Activated CD4-positive, alpha-beta T cell treated with anti-CD3 and anti-CD28 coated beads for 36 hours (primary cell): ENCODE results near the gene RAF1. TPM values are rescaled to one million over a fixed set of nuclear protein-coding genes. Genes with fewer than 3 reads are reported as not detected.
A peak's percentile ranks its signal among the peaks of the same experiment; 100 is the strongest.

Experiments used
- ATAC-seq: fragments of 200-7000 bp; cut with Tn5 transposase; one replicate; pipeline ENCODE4 v1.10.0; 2021; ENCODE audit warnings: mild to moderate bottlenecking, moderate library complexity
- CTCF ChIA-PET: fragments of 350-600 bp; sonication (Branson Sonifier 250); formaldehyde crosslinking; loops from one replicate; lab custom pipeline; 2021; ENCODE audit warnings: antibody characterized with exemption; lab: Charles Lee
- POLR2A ChIA-PET: fragments of 350-600 bp; sonication (Branson Sonifier 250); formaldehyde crosslinking; loops from one replicate; lab custom pipeline; 2021; ENCODE audit warnings: antibody characterized with exemption, inconsistent platforms; lab: Charles Lee
- DNase-seq: peaks from one replicate; pipeline ENCODE4 v3.0.0-alpha.2; 2020
- H3K27ac Mint-ChIP-seq: one replicate; pipeline ENCODE4 v1.8.0; 2021; ENCODE audit warnings: mixed read lengths
- H3K27me3 Mint-ChIP-seq: one replicate; pipeline ENCODE4 v1.8.0; 2021; ENCODE audit warnings: mixed read lengths
- H3K36me3 Mint-ChIP-seq: one replicate; pipeline ENCODE4 v1.8.0; 2021; ENCODE audit warnings: low read depth, mixed read lengths
- H3K4me1 Mint-ChIP-seq: one replicate; pipeline ENCODE4 v1.8.0; 2021; ENCODE audit warnings: mixed read lengths
- H3K4me3 Mint-ChIP-seq: one replicate; pipeline ENCODE4 v1.8.0; 2021; ENCODE audit warnings: mild to moderate bottlenecking, moderate library complexity, mixed read lengths
- H3K9me3 Mint-ChIP-seq: one replicate; pipeline ENCODE4 v1.8.0; 2021; ENCODE audit warnings: low read depth, mixed read lengths
- intact Hi-C, 2 experiments: fragments of 100-400 bp; cut with DNase I in 1 of 2; cut with micrococcal nuclease in 1 of 2; formaldehyde crosslinking; loops; one replicate each; pipeline versions ENCODE4 v1.14.2 to v1.15.1; 2022 to 2024; cut with DNase I, micrococcal nuclease
- total RNA-seq, 2 experiments: library from RNA; stranded (reverse); gene quantifications; one replicate each; pipeline ENCODE4 v1.2.3, GENCODE V29; 2021

RAF1 gene
- total RNA-seq, 2 experiments from 2014 or later, result 66.8 to 74.7 TPM

DNA sequence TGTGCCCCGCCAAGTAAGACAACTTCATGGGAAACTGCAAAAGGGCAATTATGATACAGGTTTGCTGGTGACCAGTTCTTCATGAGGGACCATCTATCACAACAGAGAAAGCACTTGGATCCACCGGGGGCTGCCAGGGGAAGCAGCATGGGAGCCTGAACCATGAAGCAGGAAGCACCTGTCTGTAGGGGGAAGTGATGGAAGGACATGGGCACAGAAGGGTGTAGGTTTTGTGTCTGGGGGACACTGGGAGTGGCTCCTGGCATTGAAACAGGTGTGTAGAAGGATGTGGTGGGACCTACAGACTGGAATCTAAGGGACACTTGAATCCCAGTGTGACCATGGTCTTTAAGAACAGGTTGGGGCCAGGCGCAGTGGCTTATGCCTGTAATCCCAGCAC is 84.5 kb downstream of the RAF1 start:
- Mint-ChIP-seq H3K36me3 (peaks cover 69% of the 10 kb centered on the region), H3K4me3 (no peak overlapping the region), H3K4me1 (no peaks in the 10 kb centered on the region), H3K9me3 (peaks cover 6% of the 10 kb centered on the region), H3K27ac (peak overlapping the region; percentile 61), H3K27me3 (no peaks in the 10 kb centered on the region)
- CTCF ChIA-PET, result interaction anchor here (1.4 kb wide), 1 partner anchor 9 kb away, joined by 3 read pairs; no protein-coding TSS in a partner anchor
- DNase-seq, result no peak
- no peak for ATAC-seq
- intact Hi-C loops, result no loop called here
- POLR2A ChIA-PET, result no interaction called here

- Mint-ChIP-seq H3K9me3 (peaks cover 6% of the 10 kb centered on the region), H3K27ac (no peak overlapping the region)
- POLR2A ChIA-PET, result no interaction called here
These were observed 85.2 kb downstream of the RAF1 start for GRCh38 chr3:12578742-12579141.

GRCh38 chr3:12577379-12577778 is 86.5 kb downstream of the RAF1 start:
- intact Hi-C loops, result no loop called here
- H3K9me3 Mint-ChIP-seq, result peaks cover 6% of the 10 kb centered on the region
- peaks cover 71% of the 10 kb centered on the region for H3K36me3 Mint-ChIP-seq
- H3K27ac Mint-ChIP-seq, result no peak overlapping the region
- CTCF ChIA-PET, result interaction anchor here (1.2 to 1.9 kb wide), 2 partner anchors 9 to 16 kb away, joined by 3 to 4 read pairs; no protein-coding TSS in a partner anchor
- H3K4me1 Mint-ChIP-seq, result no peaks in the 10 kb centered on the region
- POLR2A ChIA-PET, result no interaction called here
- H3K27me3 Mint-ChIP-seq, result no peaks in the 10 kb centered on the region
- ATAC-seq (no peak), DNase-seq (no peak)
- H3K4me3 Mint-ChIP-seq, result no peak overlapping the region

More at GRCh38 chr3:12578742-12579141, 85.2 kb downstream of the RAF1 start:
- ATAC-seq, result no peak
- CTCF ChIA-PET, result interaction anchor here (0.7 to 1.4 kb wide), 5 partner anchors 8 to 147 kb away, joined by 3 to 5 read pairs (median 4); no protein-coding TSS in a partner anchor
- intact Hi-C loops, result no loop called here
- Mint-ChIP-seq H3K4me1 (no peaks in the 10 kb centered on the region), H3K27me3 (no peaks in the 10 kb centered on the region), H3K36me3 (peaks cover 68% of the 10 kb centered on the region), H3K4me3 (no peak overlapping the region)
- no peak for DNase-seq

- ChIA-PET CTCF (no interaction called here), POLR2A (no interaction called here)
- no peaks in the 10 kb centered on the region for H3K4me1 Mint-ChIP-seq
- peaks cover 81% of the 10 kb centered on the region for H3K36me3 Mint-ChIP-seq
- H3K4me3 Mint-ChIP-seq, result no peak overlapping the region
- H3K27me3 Mint-ChIP-seq, result no peaks in the 10 kb centered on the region
- DNase-seq, result no peak
- H3K27ac Mint-ChIP-seq, result no peak overlapping the region
- intact Hi-C loops, result no loop called here
- ATAC-seq, result no peak
- H3K9me3 Mint-ChIP-seq, result peaks cover 6% of the 10 kb centered on the region
These were observed 89.3 kb downstream of the RAF1 start for GRCh38 chr3:12574661-12575060.

DNA sequence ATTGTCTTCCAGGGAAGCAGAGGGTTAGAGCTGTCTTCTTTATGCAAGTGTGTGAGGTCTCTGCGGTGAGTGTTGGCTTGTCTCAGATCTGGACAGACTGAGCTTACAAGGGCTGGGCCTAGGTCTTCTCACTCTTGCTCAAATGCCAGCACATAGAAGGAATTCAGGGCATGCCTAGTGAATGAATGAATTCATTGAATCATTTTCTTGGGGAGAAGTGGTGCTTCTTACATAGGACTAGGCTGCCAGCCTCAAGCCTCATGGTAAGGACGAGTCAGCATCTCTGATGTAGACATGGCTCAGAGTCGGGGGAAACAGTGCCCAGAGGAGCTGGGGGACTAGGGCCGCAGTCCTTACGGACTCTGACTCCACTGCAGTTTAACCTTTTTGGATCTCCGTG is 89.8 kb downstream of the RAF1 start:
- ChIA-PET POLR2A (no interaction called here), CTCF (no interaction called here)
- Mint-ChIP-seq H3K27me3 (no peaks in the 10 kb centered on the region), H3K36me3 (peaks cover 80% of the 10 kb centered on the region), H3K4me3 (no peak overlapping the region), H3K4me1 (no peaks in the 10 kb centered on the region), H3K27ac (no peak overlapping the region), H3K9me3 (peaks cover 6% of the 10 kb centered on the region)
- DNase-seq (no peak), ATAC-seq (no peak)
- intact Hi-C loops, result no loop called here

- no peak for ATAC-seq
- Mint-ChIP-seq H3K9me3 (peaks cover 3% of the 10 kb centered on the region), H3K27ac (no peak overlapping the region), H3K27me3 (no peaks in the 10 kb centered on the region), H3K36me3 (peaks cover 73% of the 10 kb centered on the region), H3K4me3 (no peak overlapping the region), H3K4me1 (peaks cover 4% of the 10 kb centered on the region)
- DNase-seq, result no peak
- ChIA-PET CTCF (interaction anchor here (0.8 kb wide), 1 partner anchor 15 kb away, joined by 3 read pairs; no protein-coding TSS in a partner anchor), POLR2A (no interaction called here)
- intact Hi-C loops, result no loop called here
These were observed 91.9 kb downstream of the RAF1 start for GRCh38 chr3:12571986-12572385.

DNA sequence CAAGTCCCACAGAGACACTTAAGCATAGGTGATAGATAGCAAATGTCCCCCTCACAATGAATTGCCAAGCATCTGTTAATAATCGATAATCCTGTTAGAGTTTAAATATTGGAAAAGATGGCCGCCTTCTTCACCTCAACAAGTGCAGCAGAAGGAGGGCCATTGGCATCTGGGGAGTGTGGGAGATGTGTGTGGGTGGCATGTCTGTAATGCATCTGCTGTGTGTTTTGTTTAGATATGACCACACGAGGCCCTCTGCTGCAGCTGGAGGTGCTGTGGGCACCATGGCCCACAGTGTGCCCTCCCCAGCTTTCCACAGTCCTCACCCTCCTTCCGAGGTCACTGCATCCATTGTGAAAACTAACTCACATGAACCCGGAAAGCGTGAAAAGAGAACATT is 94.1 kb downstream of the RAF1 start:
- Mint-ChIP-seq H3K27me3 (no peaks in the 10 kb centered on the region), H3K4me1 (peaks cover 12% of the 10 kb centered on the region), H3K4me3 (no peak overlapping the region), H3K36me3 (peaks cover 66% of the 10 kb centered on the region), H3K9me3 (peaks cover 8% of the 10 kb centered on the region), H3K27ac (no peak overlapping the region)
- intact Hi-C loops, result no loop called here
- CTCF ChIA-PET, result no interaction called here
- POLR2A ChIA-PET, result no interaction called here
- ATAC-seq, result no peak
- no peak for DNase-seq

- no peak for ATAC-seq
- no peak for DNase-seq
- Mint-ChIP-seq H3K27ac (peak overlapping the region; percentile 63), H3K4me1 (peaks cover 17% of the 10 kb centered on the region), H3K4me3 (no peak overlapping the region), H3K27me3 (no peaks in the 10 kb centered on the region), H3K9me3 (peaks cover 9% of the 10 kb centered on the region), H3K36me3 (peaks cover 63% of the 10 kb centered on the region)
- POLR2A ChIA-PET, result no interaction called here
- CTCF ChIA-PET, result interaction anchor here (0.9 to 1.4 kb wide), 4 partner anchors 9 to 241 kb away, joined by 3 to 4 read pairs (median 4); no protein-coding TSS in a partner anchor
- intact Hi-C loops, result no loop called here
These were observed 95.2 kb downstream of the RAF1 start for GRCh38 chr3:12568747-12569146.

DNA sequence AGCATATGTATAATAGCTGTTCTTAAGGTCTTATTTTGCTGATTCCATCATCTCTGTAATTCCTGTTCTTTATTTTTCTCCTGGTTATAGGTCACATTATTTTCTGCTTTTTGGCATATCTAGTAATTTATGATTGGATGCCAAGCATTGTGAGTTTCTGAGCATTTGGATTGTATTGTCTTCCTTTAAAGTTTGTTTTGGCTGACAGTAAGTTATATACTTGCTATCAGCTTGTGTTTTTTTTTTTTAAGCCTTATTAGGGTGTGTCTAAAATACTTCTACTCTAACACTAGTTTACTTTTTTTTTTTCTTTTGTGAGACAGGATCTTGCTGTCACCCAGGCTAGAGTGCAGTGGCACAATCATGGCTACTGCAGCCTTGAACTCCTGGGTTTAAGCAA is 96.9 kb downstream of the RAF1 start:
- H3K36me3 Mint-ChIP-seq, result peaks cover 50% of the 10 kb centered on the region
- POLR2A ChIA-PET, result no interaction called here
- no peaks in the 10 kb centered on the region for H3K27me3 Mint-ChIP-seq
- DNase-seq, result no peak
- H3K27ac Mint-ChIP-seq, result peak overlapping the region; percentile 21
- peaks cover 9% of the 10 kb centered on the region for H3K9me3 Mint-ChIP-seq
- H3K4me1 Mint-ChIP-seq, result peaks cover 26% of the 10 kb centered on the region
- CTCF ChIA-PET, result interaction anchor here (0.6 to 1.0 kb wide), 3 partner anchors 15 to 91 kb away, joined by 3 read pairs; no protein-coding TSS in a partner anchor
- intact Hi-C loops, result no loop called here
- no peak for ATAC-seq
- H3K4me3 Mint-ChIP-seq, result no peak overlapping the region

- Mint-ChIP-seq H3K9me3 (peaks cover 9% of the 10 kb centered on the region), H3K27me3 (no peaks in the 10 kb centered on the region), H3K36me3 (peaks cover 23% of the 10 kb centered on the region), H3K27ac (no peak overlapping the region), H3K4me1 (peaks cover 62% of the 10 kb centered on the region), H3K4me3 (no peak overlapping the region)
- intact Hi-C loops, result loop anchor here in 1 of 2 experiments (5.0 kb wide), 1 partner anchor 45 kb away; no protein-coding TSS in a partner anchor
- POLR2A ChIA-PET, result no interaction called here
- ATAC-seq (no peak), DNase-seq (no peak)
- CTCF ChIA-PET, result interaction anchor here (1.5 kb wide), 1 partner anchor 15 kb away, joined by 3 read pairs; no protein-coding TSS in a partner anchor
These were observed 101.5 kb downstream of the RAF1 start for GRCh38 chr3:12562451-12562850.

- Mint-ChIP-seq H3K9me3 (peaks cover 6% of the 10 kb centered on the region), H3K36me3 (peaks cover 15% of the 10 kb centered on the region), H3K27ac (peak overlapping the region; percentile 51), H3K4me3 (no peak overlapping the region), H3K27me3 (no peaks in the 10 kb centered on the region), H3K4me1 (peaks cover 64% of the 10 kb centered on the region)
- POLR2A ChIA-PET, result no interaction called here
- CTCF ChIA-PET, result interaction anchor here (0.7 to 1.5 kb wide), 2 partner anchors 16 to 159 kb away, joined by 3 to 6 read pairs; no protein-coding TSS in a partner anchor
- no peak for DNase-seq
- no peak for ATAC-seq
- intact Hi-C loops, result loop anchor here (2.0 to 5.0 kb wide), 2 partner anchors 45 to 46 kb away; no protein-coding TSS in a partner anchor
These were observed 102.5 kb downstream of the RAF1 start for GRCh38 chr3:12561397-12561796.
